H1 (cell line): ENCODE measurements around the gene OR4K13. TPM values are rescaled to one million over a fixed set of nuclear protein-coding genes. Genes with fewer than 3 reads are reported as not detected.

Experiments
- CTCF ChIA-PET: fragments of 300-600 bp; sonication (Branson Sonifier 250); formaldehyde crosslinking; loops from one replicate; lab custom pipeline; 2021; ENCODE audit not compliant: partially characterized antibody; lab: Charles Lee
- POLR2A ChIA-PET: fragments of 300-600 bp; sonication (Branson Sonifier 250); formaldehyde crosslinking; loops from one replicate; lab custom pipeline; 2021; ENCODE audit warnings: inconsistent platforms; ENCODE audit not compliant: partially characterized antibody; lab: Charles Lee
- DNase-seq, 2 experiments: peaks; one replicate each; pipeline versions ENCODE4 v3.0.0 to v3.0.0-alpha.2; 2010 to 2022; ENCODE audit warnings: low spot score in 2 of 2, low read depth in 1 of 2, mixed read lengths in 1 of 2
- FAIRE-seq: peaks from 2 replicates; lab custom pipeline; 2011; peaks lifted over from hg19 to GRCh38; lab: Jason Lieb, UNC
- H2AFZ ChIP-seq: 2 replicates; pipeline ENCODE4 v1.8.1; 2012; ENCODE audit warnings: low read length, inconsistent platforms
- H2AK5ac ChIP-seq: 2 replicates; pipeline ENCODE4 v1.6.1; 2013; ENCODE audit warnings: low read depth, low read length
- H2BK120ac ChIP-seq: replicated peaks from 2 replicates; pipeline ENCODE3; 2013; ENCODE audit warnings: low read depth, low read length, inconsistent platforms
- H2BK12ac ChIP-seq: 2 replicates; pipeline ENCODE4 v1.6.1; 2013; ENCODE audit warnings: low read depth, low read length
- H2BK15ac ChIP-seq: 2 replicates; pipeline ENCODE4 v1.6.1; 2013; ENCODE audit warnings: low read length
- H2BK20ac ChIP-seq: 2 replicates; pipeline ENCODE4 v1.6.1; 2013; ENCODE audit warnings: low read length
- H2BK5ac ChIP-seq: 2 replicates; pipeline ENCODE4 v1.6.1; 2013; ENCODE audit warnings: low read depth, low read length
- H3K14ac ChIP-seq: 2 replicates; pipeline ENCODE4 v1.6.1; 2013; ENCODE audit warnings: inconsistent platforms; ENCODE audit not compliant: insufficient read length
- H3K18ac ChIP-seq: 2 replicates; pipeline ENCODE4 v1.6.1; 2013; ENCODE audit warnings: low read length; ENCODE audit errors: extremely low read depth
- H3K23ac ChIP-seq: 2 replicates; pipeline ENCODE4 v1.6.1; 2013; ENCODE audit warnings: inconsistent platforms; ENCODE audit not compliant: insufficient read length
- H3K23me2 ChIP-seq: 2 replicates; pipeline ENCODE4 v1.6.1; 2013; ENCODE audit warnings: low read depth, low read length
- H3K27ac ChIP-seq: 2 replicates; pipeline ENCODE4 v1.6.1; 2011; ENCODE audit warnings: low read depth, low read length, inconsistent platforms
- H3K27me3 ChIP-seq, 4 experiments: replicated peaks in 1 of 4; 1 replicate in 1 of 4; 2 replicates in 3 of 4; pipeline versions ENCODE4 v1.6.1 to v1.8.1; 2011 to 2013; ENCODE audit warnings: low read length in 3 of 4, mild to moderate bottlenecking in 3 of 4, inconsistent platforms in 2 of 4, mixed read lengths in 2 of 4, moderate library complexity in 1 of 4; ENCODE audit not compliant: control insufficient read depth in 3 of 4, insufficient read depth in 3 of 4; ENCODE audit errors: extremely low read depth in 1 of 4
- H3K36me3 ChIP-seq, 4 experiments: 2 replicates each; pipeline versions ENCODE4 v1.6.1 to v1.8.1; 2011 to 2013; ENCODE audit warnings: mild to moderate bottlenecking in 4 of 4, low read length in 3 of 4, moderate library complexity in 2 of 4, control low read depth in 1 of 4, inconsistent platforms in 1 of 4; ENCODE audit not compliant: insufficient read depth in 4 of 4, control insufficient read depth in 2 of 4
- H3K4ac ChIP-seq: replicated peaks from 2 replicates; pipeline ENCODE3; 2013; ENCODE audit warnings: low read length, low read depth, mixed read lengths, inconsistent platforms; ENCODE audit not compliant: insufficient read length
- H3K4me1 ChIP-seq, 4 experiments: replicated peaks in 1 of 4; 1 replicate in 1 of 4; 2 replicates in 3 of 4; pipeline versions ENCODE4 v1.6.1 to v1.8.1; 2011 to 2013; ENCODE audit warnings: low read length in 3 of 4, inconsistent platforms in 2 of 4, mixed read lengths in 1 of 4; ENCODE audit not compliant: insufficient read depth in 4 of 4, control insufficient read depth in 3 of 4
- H3K4me2 ChIP-seq, 2 experiments: 2 replicates each; pipeline versions ENCODE4 v1.6.1 to v1.8.1; 2011 to 2013; ENCODE audit warnings: low read depth in 2 of 2, low read length in 2 of 2, control low read depth in 1 of 2, inconsistent platforms in 1 of 2, mild to moderate bottlenecking in 1 of 2; ENCODE audit not compliant: insufficient read depth in 1 of 2
- H3K4me3 ChIP-seq, 4 experiments: fragments of 200-600, 300-600 bp in 1 of 4; sonication (generic), shearing (Covaris generic), sonication (Bioruptor Twin) in 1 of 4; 2 replicates each; pipeline versions ENCODE4 v1.5.1 to v1.8.1; 2011 to 2016; ENCODE audit warnings: low read length in 4 of 4, low read depth in 3 of 4, control low read depth in 2 of 4, inconsistent platforms in 2 of 4, mild to moderate bottlenecking in 2 of 4, mixed read lengths in 1 of 4, moderate library complexity in 1 of 4; ENCODE audit not compliant: insufficient read depth in 2 of 4; ENCODE audit errors: extremely low read depth in 1 of 4
- H3K56ac ChIP-seq: replicated peaks from 2 replicates; pipeline ENCODE3; 2013; ENCODE audit warnings: low read depth, mild to moderate bottlenecking, mixed read lengths, low read length, inconsistent platforms; ENCODE audit not compliant: insufficient read length
- H3K79me1 ChIP-seq: 2 replicates; pipeline ENCODE4 v1.6.1; 2013; ENCODE audit warnings: low read depth, low read length, control low read depth
- H3K79me2 ChIP-seq, 2 experiments: 2 replicates each; pipeline versions ENCODE4 v1.6.1 to v1.8.1; 2012 to 2013; ENCODE audit warnings: low read length in 2 of 2, mild to moderate bottlenecking in 2 of 2, inconsistent platforms in 1 of 2; ENCODE audit not compliant: insufficient read depth in 2 of 2, control insufficient read depth in 1 of 2
- H3K9ac ChIP-seq, 4 experiments: replicated peaks in 1 of 4; 1 replicate in 1 of 4; 2 replicates in 3 of 4; pipeline versions ENCODE4 v1.6.1 to v1.8.1; 2011 to 2013; ENCODE audit warnings: low read depth in 3 of 4, low read length in 3 of 4, control low read depth in 2 of 4, mild to moderate bottlenecking in 2 of 4, moderate library complexity in 2 of 4, inconsistent platforms in 1 of 4; ENCODE audit errors: extremely low read depth in 1 of 4
- H3K9me3 ChIP-seq, 2 experiments: 2 replicates each; pipeline versions ENCODE4 v1.6.1 to v1.8.1; 2012 to 2013; ENCODE audit warnings: mild to moderate bottlenecking in 2 of 2, moderate library complexity in 2 of 2, control low read depth in 1 of 2, inconsistent platforms in 1 of 2, low read depth in 1 of 2, low read length in 1 of 2, mixed read lengths in 1 of 2; ENCODE audit not compliant: insufficient read depth in 2 of 2
- H4K20me1 ChIP-seq, 2 experiments: replicated peaks in 1 of 2; 2 replicates each; pipeline versions ENCODE3 to v1.8.1; 2011 to 2013; ENCODE audit warnings: inconsistent platforms in 2 of 2, low read length in 2 of 2, mild to moderate bottlenecking in 1 of 2; ENCODE audit not compliant: insufficient read depth in 2 of 2, control insufficient read depth in 1 of 2
- H4K5ac ChIP-seq: 2 replicates; pipeline ENCODE4 v1.6.1; 2013; ENCODE audit warnings: low read length, low read depth, mixed read lengths, inconsistent platforms; ENCODE audit not compliant: insufficient read length
- H4K8ac ChIP-seq: 2 replicates; pipeline ENCODE4 v1.8.0; 2013; ENCODE audit warnings: mild to moderate bottlenecking, moderate library complexity, low read length, inconsistent platforms; ENCODE audit not compliant: insufficient read depth; ENCODE audit errors: extremely low read depth
- H4K91ac ChIP-seq: replicated peaks from 2 replicates; pipeline ENCODE3; 2013; ENCODE audit warnings: low read length, mixed read lengths, inconsistent platforms; ENCODE audit not compliant: insufficient read length
- NANOG ChIP-seq: IDR thresholded peaks from 2 replicates; pipeline ENCODE4 v1.6.1; 2011; ENCODE audit warnings: low read length, low read depth, mild to moderate bottlenecking, inconsistent platforms; ENCODE audit not compliant: insufficient read depth, poor library complexity, severe bottlenecking
- RNF2 ChIP-seq: fragments of 200-900, 300-1000 bp; sonication (generic); IDR thresholded peaks from 2 replicates; pipeline ENCODE4 v1.7.1; 2016; ENCODE audit warnings: borderline replicate concordance, low read depth, mild to moderate bottlenecking, antibody characterized with exemption, low read length; ENCODE audit not compliant: poor library complexity, severe bottlenecking; ENCODE audit errors: missing control alignments
- WGBS, 2 experiments: shearing (Covaris generic) in 1 of 2; methylation state at CpG; one replicate each; pipeline versions ENCODE4 v1.1.6 to v1.1.7; 2013 to 2015; ENCODE audit warnings: low lambda C conversion rate in 2 of 2, mixed read lengths in 2 of 2, inconsistent platforms in 1 of 2, low coverage in 1 of 2, missing lambda C conversion rate in 1 of 2; ENCODE audit not compliant: insufficient replicate concordance in 2 of 2, insufficient coverage in 1 of 2, insufficient read length in 1 of 2; ENCODE audit errors: extremely low coverage in 1 of 2, missing lambda C conversion rate in 1 of 2; 5-methylcytosine and 5-hydroxymethylcytosine counted together
- polyA plus RNA-seq, 7 experiments: library from polyadenylated mRNA; depleted of rRNA in 3 of 7; stranded (reverse) in 5 of 7; unstranded in 2 of 7; fragments of >200 nt in 5 of 7; fragments of 200-250 nt in 2 of 7; gene quantifications; 1 replicate in 5 of 7; 2 replicates in 1 of 7; 4 replicates in 1 of 7; pipeline versions ENCODE4 v1.2.1 to v1.2.3, GENCODE V29; 2011 to 2013; ENCODE audit warnings: missing spikeins in 2 of 7, mixed read lengths in 2 of 7
- total RNA-seq: library from RNA; stranded (reverse); fragmentation: NEBNext Ultra II Directional; extraction: Animal tissue kit (Norgen Biotek cat#: 25700); gene quantifications from 2 replicates; pipeline ENCODE4 v1.2.1, GENCODE V29; 2021
- TF ChIP-seq, protein P1 (sequence below): IDR thresholded peaks from 2 replicates; pipeline ENCODE4 v1.6.1; 2011; ENCODE audit warnings: low read length, improper control_type of control experiment

OR4K13 gene
- total and polyA plus RNA-seq, 2 of the 8 experiments (the other 6 are each of a cell fraction or from before 2014, with no cell fraction given): not detected

DNA sequence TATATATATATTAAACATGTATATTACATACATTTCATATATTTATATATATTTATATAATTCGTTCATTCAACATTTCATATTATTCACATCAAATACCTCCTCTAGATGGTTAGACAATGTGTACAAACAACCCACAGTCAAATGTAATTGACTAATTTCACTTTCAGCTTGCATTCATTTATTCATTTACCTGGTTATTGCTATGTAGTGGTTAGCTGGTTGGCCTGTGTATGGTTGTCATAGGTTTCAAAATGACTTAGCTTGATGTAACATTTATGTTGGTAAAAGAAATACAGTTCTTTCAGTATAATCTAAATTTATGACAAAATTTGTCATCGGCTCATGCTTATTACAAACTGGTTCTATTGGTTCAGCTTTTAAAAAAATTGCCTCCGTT is 389 bp downstream of the OR4K13 start:
- Histone ChIP-seq H4K20me1 (no peaks in the 10 kb centered on the region), H3K14ac (no peak overlapping the region), H4K8ac (no peak overlapping the region), H3K4me2 (no peak overlapping the region), H3K4ac (no peak overlapping the region), H3K27ac (no peak overlapping the region), H3K36me3 (no peaks in the 10 kb centered on the region; a peak in 1 of 8 replicates), H3K79me1 (no peaks in the 10 kb centered on the region), H3K4me1 (no peaks in the 10 kb centered on the region), H2BK120ac (no peak overlapping the region), H2BK20ac (no peak overlapping the region), H3K18ac (no peak overlapping the region), H3K56ac (no peak overlapping the region), H3K9me3 (peaks cover 38 to 44% of the 10 kb centered on the region in 2 experiments), H3K27me3 (no peaks in the 10 kb centered on the region), H3K4me3 (no peak overlapping the region), H2BK15ac (no peak overlapping the region), H2BK12ac (no peak overlapping the region), H3K9ac (no peak overlapping the region), H3K79me2 (no peaks in the 10 kb centered on the region), H3K23me2 (no peaks in the 10 kb centered on the region), H4K5ac (no peak overlapping the region), H2AK5ac (no peak overlapping the region), H3K23ac (no peak overlapping the region), H4K91ac (no peak overlapping the region), H2AFZ (no peak overlapping the region), H2BK5ac (no peak overlapping the region)
- WGBS, 2 experiments: 65% methylated on average over 3 of the region's 3 CpGs; no CpG with 5 or more reads in 1 of the 2 experiments
- FAIRE-seq: no peak
- TF ChIP-seq NANOG: no peak
- TF ChIP-seq RNF2: no peak
- TF ChIP-seq, protein P1, sequence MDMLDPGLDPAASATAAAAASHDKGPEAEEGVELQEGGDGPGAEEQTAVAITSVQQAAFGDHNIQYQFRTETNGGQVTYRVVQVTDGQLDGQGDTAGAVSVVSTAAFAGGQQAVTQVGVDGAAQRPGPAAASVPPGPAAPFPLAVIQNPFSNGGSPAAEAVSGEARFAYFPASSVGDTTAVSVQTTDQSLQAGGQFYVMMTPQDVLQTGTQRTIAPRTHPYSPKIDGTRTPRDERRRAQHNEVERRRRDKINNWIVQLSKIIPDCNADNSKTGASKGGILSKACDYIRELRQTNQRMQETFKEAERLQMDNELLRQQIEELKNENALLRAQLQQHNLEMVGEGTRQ: no peak
- DNase-seq: no peak
- ChIA-PET CTCF (no interaction called here), POLR2A (no interaction called here)
